ENCODE results near the gene CDC14B. TPM values are rescaled to one million over a fixed set of nuclear protein-coding genes. Genes with fewer than 3 reads are reported as not detected.
"Not testable (repeated sequence)": the region's sequence is repeated elsewhere in the genome, so short reads cannot be mapped to it uniquely, and the experiment has no call there.

CDC14B gene
- total RNA-seq, 6 donors from 2014 or later: 6.0 to 28.5 (median 12.7) TPM

GRCh38 chr9:96599298-96599697 lies 20.3 kb downstream of the CDC14B start:
- no peak for ATAC-seq (ENCODE audit: low FRiP score in 2 of 2)
- Histone ChIP-seq H3K27ac (no peak overlapping the region), H3K4me3 (no peak overlapping the region), H3K36me3 (no peaks in the 10 kb centered on the region), H3K9me3 (no peaks in the 10 kb centered on the region), H3K27me3 (no peaks in the 10 kb centered on the region), H3K4me1 (peaks cover 0 to 4% (median 0%) of the 10 kb centered on the region in 4 donors)
- WGBS, 2 donors: 84 to 94% methylated on average over 5 of the region's 5 CpGs
- no peak for DNase-seq
- TF ChIP-seq EP300 (IDR thresholded peaks at IDR 0.05) (no peak), POLR2AphosphoS5 (IDR thresholded peaks at IDR 0.05) (no peak), POLR2A (IDR thresholded peaks at IDR 0.05) (no peak), CTCF (IDR thresholded peaks at IDR 0.05) (no peak)

- peaks cover 0 to 2% (median 0%) of the 10 kb centered on the region in 4 donors for H3K4me1 ChIP-seq
- H3K36me3 ChIP-seq: no peaks in the 10 kb centered on the region
- DNase-seq (no peak), ATAC-seq (ENCODE audit: low FRiP score in 2 of 2) (no peak)
- no peak overlapping the region for H3K4me3 ChIP-seq
- TF ChIP-seq POLR2AphosphoS5 (IDR thresholded peaks at IDR 0.05) (no peak), CTCF (IDR thresholded peaks at IDR 0.05) (no peak), POLR2A (IDR thresholded peaks at IDR 0.05) (no peak), EP300 (IDR thresholded peaks at IDR 0.05) (no peak)
- no peak overlapping the region for H3K27ac ChIP-seq
- WGBS, 2 donors: 85 to 87% methylated on average over 5 of the region's 5 CpGs
- no peaks in the 10 kb centered on the region for H3K27me3 ChIP-seq
- H3K9me3 ChIP-seq: no peaks in the 10 kb centered on the region
These were observed 23.0 kb downstream of the CDC14B start for GRCh38 chr9:96596601-96597111.

- Histone ChIP-seq H3K9me3 (no peaks in the 10 kb centered on the region), H3K27ac (no peak overlapping the region), H3K4me3 (no peak overlapping the region), H3K36me3 (no peaks in the 10 kb centered on the region), H3K4me1 (no peaks in the 10 kb centered on the region), H3K27me3 (no peaks in the 10 kb centered on the region)
- no peak for DNase-seq
- TF ChIP-seq CTCF (IDR thresholded peaks at IDR 0.05) (no peak), EP300 (IDR thresholded peaks at IDR 0.05) (no peak), POLR2A (IDR thresholded peaks at IDR 0.05) (no peak), POLR2AphosphoS5 (IDR thresholded peaks at IDR 0.05) (no peak)
- ATAC-seq (ENCODE audit: low FRiP score in 2 of 2): no peak
- 79 to 82% methylated on average over 10 to 11 of the region's 12 CpGs for WGBS, 2 donors
These were observed 32.0 kb downstream of the CDC14B start for GRCh38 chr9:96587338-96588315.

GRCh38 chr9:96585426-96585825 lies 34.2 kb downstream of the CDC14B start:
- H3K9me3 ChIP-seq: no peaks in the 10 kb centered on the region
- ATAC-seq (ENCODE audit: low FRiP score in 2 of 2) (no peak), DNase-seq (no peak)
- TF ChIP-seq CTCF (IDR thresholded peaks at IDR 0.05) (no peak), EP300 (IDR thresholded peaks at IDR 0.05) (no peak), POLR2AphosphoS5 (IDR thresholded peaks at IDR 0.05) (no peak), POLR2A (IDR thresholded peaks at IDR 0.05) (no peak)
- H3K4me3 ChIP-seq: no peak overlapping the region
- H3K27me3 ChIP-seq: no peaks in the 10 kb centered on the region
- H3K27ac ChIP-seq: no peak overlapping the region
- H3K36me3 ChIP-seq: no peaks in the 10 kb centered on the region
- no peaks in the 10 kb centered on the region for H3K4me1 ChIP-seq

- H3K36me3 ChIP-seq; H3K27ac ChIP-seq; ATAC-seq (ENCODE audit: low FRiP score in 2 of 2); DNase-seq; H3K4me1 ChIP-seq; H3K27me3 ChIP-seq; H3K4me3 ChIP-seq; H3K9me3 ChIP-seq: not testable (repeated sequence)
- 47 to 74% methylated on average over 2 of the region's 2 CpGs for WGBS, 2 donors
These were observed 37.4 kb downstream of the CDC14B start for GRCh38 chr9:96582199-96582598.

Data from upper lobe of left lung (tissue), 6 donors.